NT2/D1 (cell line): ENCODE data around the gene RABL2A.
"Not testable (repeated sequence)": the region's sequence is repeated elsewhere in the genome, so short reads cannot be mapped to it uniquely, and the experiment has no call there.

Experiments
- DNase-seq: peaks from one replicate; pipeline ENCODE4 v3.0.0-alpha.2; 2011; ENCODE audit warnings: low read depth, low spot score
- H3K27me3 ChIP-seq: 2 replicates; pipeline ENCODE4 v1.6.0; 2011; ENCODE audit warnings: mild to moderate bottlenecking; ENCODE audit not compliant: insufficient read length, insufficient read depth
- H3K36me3 ChIP-seq: 2 replicates; pipeline ENCODE4 v1.6.1; 2011; ENCODE audit warnings: mild to moderate bottlenecking, low read length, mixed read lengths; ENCODE audit not compliant: insufficient read depth, insufficient read length
- H3K4me1 ChIP-seq: 2 replicates; pipeline ENCODE4 v1.5.1; 2011; ENCODE audit not compliant: insufficient read depth, insufficient read length
- H3K4me3 ChIP-seq: 2 replicates; pipeline ENCODE4 v1.5.1; 2011; ENCODE audit warnings: low read depth; ENCODE audit not compliant: insufficient read length
- H3K9ac ChIP-seq: 2 replicates; pipeline ENCODE4 v1.6.0; 2011; ENCODE audit warnings: low read depth; ENCODE audit not compliant: insufficient read length
- H3K9me3 ChIP-seq: 2 replicates; pipeline ENCODE4 v1.5.1; 2011; ENCODE audit warnings: mild to moderate bottlenecking, low read length; ENCODE audit not compliant: insufficient read depth
- SUZ12 ChIP-seq: IDR thresholded peaks from 2 replicates; pipeline ENCODE4 v1.6.1; 2011; ENCODE audit not compliant: insufficient read length, insufficient read depth; ENCODE audit errors: extremely low read depth
- YY1 ChIP-seq: IDR thresholded peaks from 2 replicates; pipeline ENCODE4 v1.6.1; 2011; ENCODE audit not compliant: insufficient read length, insufficient read depth
- ZNF274 ChIP-seq: IDR thresholded peaks from 2 replicates; pipeline ENCODE4 v1.6.1; 2011; ENCODE audit warnings: mild to moderate bottlenecking, low read depth, low read length

RABL2A gene

DNA sequence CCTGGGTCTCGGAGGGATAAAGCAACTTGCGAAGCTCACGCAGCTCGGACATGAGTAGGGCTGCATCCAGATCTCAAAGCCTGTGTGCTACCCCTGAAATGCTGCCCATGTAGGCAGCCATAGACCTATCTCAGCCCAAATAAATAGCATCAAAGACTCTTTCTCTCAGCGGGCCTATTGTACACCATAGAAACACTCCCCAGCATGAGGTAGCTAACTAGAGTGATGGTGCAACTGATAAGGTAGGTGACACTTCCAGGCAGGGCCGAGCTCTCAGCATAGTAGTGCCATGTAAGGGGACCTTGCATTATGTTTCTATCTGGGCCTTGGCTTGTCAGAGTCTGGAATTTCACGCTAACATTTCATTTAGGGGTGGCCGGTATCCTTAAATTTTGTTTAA, 52.4 kb downstream of the RABL2A start:
- DNase-seq, result no peak
- Histone ChIP-seq H3K9me3 (no peaks in the 10 kb centered on the region), H3K4me1 (no peaks in the 10 kb centered on the region), H3K4me3 (no peak overlapping the region), H3K9ac (no peak overlapping the region), H3K36me3 (no peaks in the 10 kb centered on the region), H3K27me3 (no peaks in the 10 kb centered on the region)
- no peak for TF ChIP-seq SUZ12
- no peak for TF ChIP-seq YY1
- no peak for TF ChIP-seq ZNF274

- Histone ChIP-seq H3K27me3 (no peaks in the 10 kb centered on the region), H3K9ac (no peak overlapping the region), H3K9me3 (no peaks in the 10 kb centered on the region), H3K4me3 (no peak overlapping the region), H3K36me3 (no peaks in the 10 kb centered on the region), H3K4me1 (no peaks in the 10 kb centered on the region)
- no peak for DNase-seq
- no peak for TF ChIP-seq SUZ12
- TF ChIP-seq ZNF274, result no peak
- TF ChIP-seq YY1, result no peak
Observed at GRCh38 chr2:113685471-113685870, 58.4 kb downstream of the RABL2A start.

DNA sequence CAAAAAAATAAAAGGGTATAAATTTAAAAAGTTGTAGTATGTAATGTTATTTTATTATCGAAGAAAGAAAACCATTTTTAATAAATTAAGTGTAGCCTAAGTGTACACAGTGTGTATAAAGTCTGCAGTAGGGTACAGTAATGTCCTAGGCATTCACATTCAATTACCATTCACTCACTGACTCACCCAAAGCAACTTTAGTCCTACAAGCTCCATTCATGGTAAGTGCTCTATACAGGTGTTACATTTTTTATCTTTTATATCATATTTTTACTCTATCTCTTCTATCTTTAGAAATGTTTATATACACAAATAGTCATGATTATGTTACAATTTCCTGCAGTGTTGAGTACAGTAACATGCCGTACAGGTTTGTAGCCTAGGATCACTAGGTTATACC, 59.5 kb downstream of the RABL2A start:
- TF ChIP-seq YY1 (no peak), SUZ12 (no peak), ZNF274 (no peak)
- Histone ChIP-seq H3K4me1 (no peaks in the 10 kb centered on the region), H3K27me3 (no peaks in the 10 kb centered on the region), H3K4me3 (no peak overlapping the region), H3K36me3 (no peaks in the 10 kb centered on the region), H3K9me3 (no peaks in the 10 kb centered on the region), H3K9ac (no peak overlapping the region)
- DNase-seq, result no peak

DNA sequence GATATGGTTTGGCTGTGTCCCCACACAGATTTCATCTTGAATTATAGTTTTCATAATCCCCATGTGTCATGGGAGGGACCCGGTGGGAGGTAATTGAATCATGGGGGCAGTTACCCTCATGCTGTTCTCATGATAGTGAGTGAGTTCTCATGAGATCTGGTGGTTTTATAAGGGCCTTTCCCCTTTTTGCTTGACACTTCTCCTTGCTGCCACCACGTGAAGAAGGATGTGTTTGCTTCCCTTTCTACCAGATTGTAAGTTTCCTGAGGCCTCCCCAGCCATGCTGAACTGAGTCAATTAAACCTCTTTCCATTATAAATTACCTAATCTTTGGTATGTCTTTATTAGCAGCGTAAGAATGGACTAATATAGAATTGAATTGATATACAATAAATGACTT, 63.8 kb downstream of the RABL2A start:
- not testable (repeated sequence) for H3K4me3 ChIP-seq, DNase-seq, H3K4me1 ChIP-seq, H3K9me3 ChIP-seq, H3K9ac ChIP-seq, H3K36me3 ChIP-seq, H3K27me3 ChIP-seq
